NCI-H1694 treated with DMSO at 0.1 percent for 48 hours (cell line): ENCODE results near the gene HLF.
"Not testable (repeated sequence)": the region's sequence is repeated elsewhere in the genome, so short reads cannot be mapped to it uniquely, and the experiment has no call there.

Experiments used
- DNase-seq: peaks from one replicate; lab custom pipeline; 2025; lab: John Stamatoyannopoulos, UW

HLF gene

GRCh38 chr17:55327225-55328088 is 62.7 kb downstream of the HLF start:
- no peak for DNase-seq

- DNase-seq, result not testable (repeated sequence)
Observed at GRCh38 chr17:55328514-55328913, 63.8 kb downstream of the HLF start.

- DNase-seq, result no peak
Observed at GRCh38 chr17:55330344-55330933, 65.7 kb downstream of the HLF start.

- DNase-seq, result no peak
Observed at GRCh38 chr17:55332296-55333041, 67.7 kb downstream of the HLF start.

GRCh38 chr17:55334285-55334684 is 69.5 kb downstream of the HLF start:
- no peak for DNase-seq

GRCh38 chr17:55334881-55335540 is 70.3 kb downstream of the HLF start:
- DNase-seq, result no peak

- DNase-seq, result no peak
Observed at GRCh38 chr17:55335625-55336024, 70.9 kb downstream of the HLF start.

- DNase-seq, result no peak
Observed at GRCh38 chr17:55336426-55336825, 71.7 kb downstream of the HLF start.

- no peak for DNase-seq
Observed at GRCh38 chr17:55340176-55340575, 75.4 kb downstream of the HLF start.

- no peak for DNase-seq
Observed at GRCh38 chr17:55340686-55341085, 75.9 kb downstream of the HLF start.

GRCh38 chr17:55341432-55341831 is 76.7 kb downstream of the HLF start:
- no peak for DNase-seq

GRCh38 chr17:55342800-55343585 is 78.2 kb downstream of the HLF start:
- no peak for DNase-seq

- DNase-seq, result no peak
Observed at GRCh38 chr17:55343900-55344513, 79.2 kb downstream of the HLF start.

GRCh38 chr17:55344514-55344997 is 79.8 kb downstream of the HLF start:
- DNase-seq, result no peak

- DNase-seq, result no peak
Observed at GRCh38 chr17:55345132-55345531, 80.4 kb downstream of the HLF start.

- no peak for DNase-seq
Observed at GRCh38 chr17:55346658-55347057, 81.9 kb downstream of the HLF start.

GRCh38 chr17:55347341-55347740 is 82.6 kb downstream of the HLF start:
- no peak for DNase-seq

GRCh38 chr17:55348749-55349354 is 84.1 kb downstream of the HLF start:
- DNase-seq, result peak; percentile 72

GRCh38 chr17:55350825-55351205 is 86.1 kb downstream of the HLF start:
- DNase-seq, result no peak

GRCh38 chr17:55351226-55351625 is 86.5 kb downstream of the HLF start:
- no peak for DNase-seq

GRCh38 chr17:55354010-55354409 is 89.2 kb downstream of the HLF start:
- no peak for DNase-seq
